ENCODE results near the gene CD22. TPM values are rescaled to one million over a fixed set of nuclear protein-coding genes. Genes with fewer than 3 reads are reported as not detected.

CD22 gene
- total and polyA plus RNA-seq, 2 of the 13 experiments (the other 11 are each of a cell fraction or from before 2014, with no cell fraction given) = 0.71 to 1.7 TPM

GRCh38 chr19:35352448-35353304, 23.7 kb downstream of the CD22 start (continued):
- 0 out of 2 replicates have a peak, but pooled peaks have one; percentile 68 for TF ChIP-seq ZNF691 (CRISPR knock-in tag; IDR thresholded peaks at IDR 0.05; ENCODE audit: borderline replicate concordance, low read depth)
- TF ChIP-seq ZNF44 (CRISPR knock-in tag; IDR thresholded peaks at IDR 0.05) = 0 out of 2 replicates have a peak, but pooled peaks have one; percentile 34
- peak; percentile 52 for TF ChIP-seq ZNF687 (CRISPR knock-in tag; IDR thresholded peaks at IDR 0.05)
- no peak for TF ChIP-seq ZNF761 (CRISPR knock-in tag; conservative IDR thresholded peaks at IDR 0.05)
- TF ChIP-seq ZNF639 (CRISPR knock-in tag; conservative IDR thresholded peaks at IDR 0.05) = no peak
- TF ChIP-seq ZSCAN25 (CRISPR knock-in tag; IDR thresholded peaks at IDR 0.05) = no peak
- no peak for TF ChIP-seq ZNF142 (CRISPR knock-in tag; IDR thresholded peaks at IDR 0.05)
- peak; percentile 72; the same call in 1 of the 2 replicates for TF ChIP-seq TARDBP (CRISPR knock-in tag; IDR thresholded peaks at IDR 0.05)
- no peak for TF ChIP-seq TEAD3 (CRISPR knock-in tag; optimal IDR thresholded peaks at IDR 0.05; ENCODE audit: borderline replicate concordance)
- TF ChIP-seq REST (IDR thresholded peaks at IDR 0.05; ENCODE audit: borderline replicate concordance in 1 of 2, low read depth in 1 of 2, low read length in 2 of 2) = no peak
- TF ChIP-seq PHF5A (CRISPR knock-in tag; IDR thresholded peaks at IDR 0.05; ENCODE audit: low read depth, unreplicated experiment) = no peak

All from HepG2 (cell line).